HepG2 (cell line): Measurements from ENCODE around the gene TPBGL.

Experiments
- ATF2 ChIP-seq: sonication (generic); formaldehyde crosslinking; IDR thresholded peaks from 2 replicates; pipeline ENCODE4 v1.4.0; 2020; ENCODE audit warnings: missing genetic modification reagents
- CBX1 ChIP-seq: IDR thresholded peaks from one replicate; pipeline ENCODE4 v1.6.1; 2016; ENCODE audit warnings: antibody characterized with exemption, low read depth
- CHD2 ChIP-seq: IDR thresholded peaks from 2 replicates; pipeline ENCODE4 v1.6.1; 2011; ENCODE audit warnings: low read depth, low read length, improper control_type of control experiment
- CREB3 ChIP-seq: sonication (generic); formaldehyde crosslinking; IDR thresholded peaks from 2 replicates; pipeline ENCODE4 v1.5.0; 2020; ENCODE audit warnings: missing genetic modification reagents
- CTCF ChIP-seq: sonication (generic); formaldehyde crosslinking; IDR thresholded peaks from 2 replicates; pipeline ENCODE4 v1.5.0; 2020; ENCODE audit warnings: mild to moderate bottlenecking, missing genetic modification reagents, moderate library complexity
- FOSL2 ChIP-seq: sonication (generic); formaldehyde crosslinking; IDR thresholded peaks from 2 replicates; pipeline ENCODE4 v1.4.0; 2020; ENCODE audit warnings: missing genetic modification reagents
- HINFP ChIP-seq: sonication (generic); formaldehyde crosslinking; IDR thresholded peaks from 2 replicates; pipeline ENCODE4 v1.4.0; 2020; ENCODE audit warnings: low read depth, mild to moderate bottlenecking, missing genetic modification reagents
- KDM6A ChIP-seq: IDR thresholded peaks from 2 replicates; pipeline ENCODE4 v1.6.1; 2016; ENCODE audit warnings: low read depth
- NFIC ChIP-seq: IDR thresholded peaks from 2 replicates; pipeline ENCODE4 v1.6.1; 2012; ENCODE audit warnings: mild to moderate bottlenecking, low read length, inconsistent platforms
- SUZ12 ChIP-seq: fragments of 150-350 bp; IDR thresholded peaks from 2 replicates; pipeline ENCODE4 v1.6.1; 2014; ENCODE audit warnings: low read depth, low read length

- TF ChIP-seq CREB3 (no peak), ATF2 (no peak), CBX1 (no peak), SUZ12 (no peak), NFIC (no peak), FOSL2 (no peak), HINFP (CRISPR knock-in tag) (no peak), CTCF (CRISPR knock-in tag) (no peak), KDM6A (CRISPR knock-in tag) (no peak), CHD2 (no peak)
Observed at GRCh38 chr11:75225794-75226193, 14.8 kb upstream of the TPBGL start.
